GM12878 (cell line): ENCODE results near the gene KCNQ1.

Experiments
- BHLHE40 ChIP-seq, 2 experiments: fragments of 450-650 bp in 1 of 2; IDR thresholded peaks; 2 replicates each; pipeline ENCODE4 v1.6.1; 2011 to 2017; ENCODE audit warnings: low read depth in 2 of 2, borderline replicate concordance in 1 of 2, improper control_type of control experiment in 1 of 2, low read length in 1 of 2, mild to moderate bottlenecking in 1 of 2
- ESRRA ChIP-seq: IDR thresholded peaks from 2 replicates; pipeline ENCODE4 v1.6.1; 2012; ENCODE audit warnings: mild to moderate bottlenecking, low read length, improper control_type of control experiment
- MEF2A ChIP-seq: IDR thresholded peaks from 2 replicates; pipeline ENCODE4 v1.6.1; 2011; ENCODE audit warnings: low read depth, mild to moderate bottlenecking, low read length, moderate library complexity; ENCODE audit not compliant: insufficient read depth
- MYC ChIP-seq: IDR thresholded peaks from 2 replicates; pipeline ENCODE4 v1.6.1; 2011; ENCODE audit warnings: mild to moderate bottlenecking, low read length, moderate library complexity, inconsistent platforms; ENCODE audit not compliant: insufficient read depth, insufficient replicate concordance, insufficient read length, severe bottlenecking
- NFIC ChIP-seq: IDR thresholded peaks from 2 replicates; pipeline ENCODE4 v1.6.1; 2012; ENCODE audit warnings: low read depth, mild to moderate bottlenecking, inconsistent platforms, low read length, moderate library complexity
- POLR2A ChIP-seq: IDR thresholded peaks from 2 replicates; pipeline ENCODE4 v1.6.1; 2011; ENCODE audit warnings: low read depth, mild to moderate bottlenecking, low read length
- POLR2AphosphoS5 ChIP-seq: IDR thresholded peaks from 2 replicates; pipeline ENCODE4 v1.6.1; 2011; ENCODE audit warnings: mild to moderate bottlenecking, low read length, inconsistent platforms
- ZNF274 ChIP-seq: IDR thresholded peaks from one replicate; pipeline ENCODE4 v1.8.0; 2011; ENCODE audit not compliant: insufficient read length, insufficient read depth
- TF ChIP-seq, protein P1 (sequence below): IDR thresholded peaks from 2 replicates; pipeline ENCODE4 v1.6.1; 2012; ENCODE audit warnings: low read length, inconsistent platforms
- TF ChIP-seq, protein P2 (sequence below), 3 experiments: IDR thresholded peaks in 2 of 3; conservative IDR thresholded peaks in 1 of 3; 2 replicates each; pipeline ENCODE4 v1.5.1; 2011; ENCODE audit warnings: low read depth in 3 of 3, low read length in 3 of 3, mild to moderate bottlenecking in 3 of 3, control low read depth in 2 of 3, moderate library complexity in 2 of 3, inconsistent platforms in 1 of 3, mixed read lengths in 1 of 3; ENCODE audit not compliant: control insufficient read depth in 2 of 3, insufficient read depth in 1 of 3; ENCODE audit errors: extremely low read depth in 1 of 3
- TF ChIP-seq, protein P3 (sequence below): fragments of 150-350 bp; IDR thresholded peaks from 2 replicates; pipeline ENCODE4 v1.6.1; 2016; ENCODE audit warnings: low read depth, low read length

DNA sequence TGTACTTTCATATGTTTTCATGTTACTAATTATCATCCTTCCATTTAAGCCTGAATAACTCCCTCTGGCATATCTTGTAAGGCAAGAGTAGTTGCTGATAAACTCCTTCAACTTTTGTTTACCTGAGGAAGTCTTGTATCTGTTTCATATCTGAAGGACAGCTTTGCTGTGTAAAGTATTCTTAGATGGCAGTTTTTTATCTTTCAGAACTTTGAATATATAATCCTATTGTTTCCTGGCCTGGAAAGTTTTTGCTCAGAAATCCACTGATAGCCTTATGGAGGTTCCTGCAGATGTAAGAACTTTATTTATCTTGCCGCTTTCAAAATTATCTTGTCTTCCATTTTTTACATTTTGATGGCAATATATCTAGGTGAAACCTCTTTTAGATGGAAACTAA is 185.9 kb downstream of the KCNQ1 start:
- no peak for TF ChIP-seq ZNF274
- no peak for TF ChIP-seq POLR2AphosphoS5
- TF ChIP-seq POLR2A = no peak
- TF ChIP-seq, protein P1, sequence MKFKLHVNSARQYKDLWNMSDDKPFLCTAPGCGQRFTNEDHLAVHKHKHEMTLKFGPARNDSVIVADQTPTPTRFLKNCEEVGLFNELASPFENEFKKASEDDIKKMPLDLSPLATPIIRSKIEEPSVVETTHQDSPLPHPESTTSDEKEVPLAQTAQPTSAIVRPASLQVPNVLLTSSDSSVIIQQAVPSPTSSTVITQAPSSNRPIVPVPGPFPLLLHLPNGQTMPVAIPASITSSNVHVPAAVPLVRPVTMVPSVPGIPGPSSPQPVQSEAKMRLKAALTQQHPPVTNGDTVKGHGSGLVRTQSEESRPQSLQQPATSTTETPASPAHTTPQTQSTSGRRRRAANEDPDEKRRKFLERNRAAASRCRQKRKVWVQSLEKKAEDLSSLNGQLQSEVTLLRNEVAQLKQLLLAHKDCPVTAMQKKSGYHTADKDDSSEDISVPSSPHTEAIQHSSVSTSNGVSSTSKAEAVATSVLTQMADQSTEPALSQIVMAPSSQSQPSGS = no peak
- no peak for TF ChIP-seq BHLHE40 (IDR thresholded peaks at IDR 0.05; ENCODE audit: borderline replicate concordance in 1 of 2, low read depth in 2 of 2, low read length in 1 of 2)
- TF ChIP-seq MYC = no peak
- TF ChIP-seq, protein P2, sequence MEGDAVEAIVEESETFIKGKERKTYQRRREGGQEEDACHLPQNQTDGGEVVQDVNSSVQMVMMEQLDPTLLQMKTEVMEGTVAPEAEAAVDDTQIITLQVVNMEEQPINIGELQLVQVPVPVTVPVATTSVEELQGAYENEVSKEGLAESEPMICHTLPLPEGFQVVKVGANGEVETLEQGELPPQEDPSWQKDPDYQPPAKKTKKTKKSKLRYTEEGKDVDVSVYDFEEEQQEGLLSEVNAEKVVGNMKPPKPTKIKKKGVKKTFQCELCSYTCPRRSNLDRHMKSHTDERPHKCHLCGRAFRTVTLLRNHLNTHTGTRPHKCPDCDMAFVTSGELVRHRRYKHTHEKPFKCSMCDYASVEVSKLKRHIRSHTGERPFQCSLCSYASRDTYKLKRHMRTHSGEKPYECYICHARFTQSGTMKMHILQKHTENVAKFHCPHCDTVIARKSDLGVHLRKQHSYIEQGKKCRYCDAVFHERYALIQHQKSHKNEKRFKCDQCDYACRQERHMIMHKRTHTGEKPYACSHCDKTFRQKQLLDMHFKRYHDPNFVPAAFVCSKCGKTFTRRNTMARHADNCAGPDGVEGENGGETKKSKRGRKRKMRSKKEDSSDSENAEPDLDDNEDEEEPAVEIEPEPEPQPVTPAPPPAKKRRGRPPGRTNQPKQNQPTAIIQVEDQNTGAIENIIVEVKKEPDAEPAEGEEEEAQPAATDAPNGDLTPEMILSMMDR (IDR thresholded peaks at IDR 0.05 in 2 of 3, conservative IDR thresholded peaks at IDR 0.05 in 1 of 3; ENCODE audit: control insufficient read depth in 2 of 3, extremely low read depth in 1 of 3, insufficient read depth in 1 of 3, low read depth in 3 of 3, low read length in 3 of 3) = no peak
- TF ChIP-seq, protein P3, sequence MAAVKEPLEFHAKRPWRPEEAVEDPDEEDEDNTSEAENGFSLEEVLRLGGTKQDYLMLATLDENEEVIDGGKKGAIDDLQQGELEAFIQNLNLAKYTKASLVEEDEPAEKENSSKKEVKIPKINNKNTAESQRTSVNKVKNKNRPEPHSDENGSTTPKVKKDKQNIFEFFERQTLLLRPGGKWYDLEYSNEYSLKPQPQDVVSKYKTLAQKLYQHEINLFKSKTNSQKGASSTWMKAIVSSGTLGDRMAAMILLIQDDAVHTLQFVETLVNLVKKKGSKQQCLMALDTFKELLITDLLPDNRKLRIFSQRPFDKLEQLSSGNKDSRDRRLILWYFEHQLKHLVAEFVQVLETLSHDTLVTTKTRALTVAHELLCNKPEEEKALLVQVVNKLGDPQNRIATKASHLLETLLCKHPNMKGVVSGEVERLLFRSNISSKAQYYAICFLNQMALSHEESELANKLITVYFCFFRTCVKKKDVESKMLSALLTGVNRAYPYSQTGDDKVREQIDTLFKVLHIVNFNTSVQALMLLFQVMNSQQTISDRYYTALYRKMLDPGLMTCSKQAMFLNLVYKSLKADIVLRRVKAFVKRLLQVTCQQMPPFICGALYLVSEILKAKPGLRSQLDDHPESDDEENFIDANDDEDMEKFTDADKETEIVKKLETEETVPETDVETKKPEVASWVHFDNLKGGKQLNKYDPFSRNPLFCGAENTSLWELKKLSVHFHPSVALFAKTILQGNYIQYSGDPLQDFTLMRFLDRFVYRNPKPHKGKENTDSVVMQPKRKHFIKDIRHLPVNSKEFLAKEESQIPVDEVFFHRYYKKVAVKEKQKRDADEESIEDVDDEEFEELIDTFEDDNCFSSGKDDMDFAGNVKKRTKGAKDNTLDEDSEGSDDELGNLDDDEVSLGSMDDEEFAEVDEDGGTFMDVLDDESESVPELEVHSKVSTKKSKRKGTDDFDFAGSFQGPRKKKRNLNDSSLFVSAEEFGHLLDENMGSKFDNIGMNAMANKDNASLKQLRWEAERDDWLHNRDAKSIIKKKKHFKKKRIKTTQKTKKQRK = no peak
- TF ChIP-seq MEF2A = no peak
- TF ChIP-seq ESRRA = no peak
- no peak for TF ChIP-seq NFIC
